NCI-H774 (cell line): ENCODE measurements around the gene CRIM1.

Experiments
- DNase-seq: peaks from one replicate; lab custom pipeline; 2025; lab: John Stamatoyannopoulos, UW

Gene CRIM1

GRCh38 chr2:36456227-36457175, 100.9 kb downstream of the CRIM1 start:
- DNase-seq: no peak

GRCh38 chr2:36458106-36458505, 102.5 kb downstream of the CRIM1 start:
- no peak for DNase-seq

GRCh38 chr2:36459725-36460137, 104.2 kb downstream of the CRIM1 start:
- DNase-seq: peak; percentile 6

- DNase-seq: no peak
These were observed 105.6 kb downstream of the CRIM1 start for GRCh38 chr2:36461039-36461681.

- no peak for DNase-seq
These were observed 106.8 kb downstream of the CRIM1 start for GRCh38 chr2:36462311-36462935.

- no peak for DNase-seq
These were observed 107.8 kb downstream of the CRIM1 start for GRCh38 chr2:36463365-36463764.

- DNase-seq: no peak
These were observed 108.6 kb downstream of the CRIM1 start for GRCh38 chr2:36464006-36464721.

- no peak for DNase-seq
These were observed 110.6 kb downstream of the CRIM1 start for GRCh38 chr2:36466135-36466534.

GRCh38 chr2:36468463-36469105, 113.0 kb downstream of the CRIM1 start:
- DNase-seq: no peak

GRCh38 chr2:36469106-36469477, 113.5 kb downstream of the CRIM1 start:
- DNase-seq: no peak

GRCh38 chr2:36469710-36470109, 114.1 kb downstream of the CRIM1 start:
- no peak for DNase-seq

- DNase-seq: no peak
These were observed 117.7 kb downstream of the CRIM1 start for GRCh38 chr2:36473230-36473629.

GRCh38 chr2:36476411-36476810, 120.8 kb downstream of the CRIM1 start:
- no peak for DNase-seq

GRCh38 chr2:36477315-36477714, 121.7 kb downstream of the CRIM1 start:
- no peak for DNase-seq

- DNase-seq: no peak
These were observed 122.2 kb downstream of the CRIM1 start for GRCh38 chr2:36477746-36478145.

- no peak for DNase-seq
These were observed 122.8 kb downstream of the CRIM1 start for GRCh38 chr2:36478332-36478738.

- no peak for DNase-seq
These were observed 123.4 kb downstream of the CRIM1 start for GRCh38 chr2:36478999-36479398.

GRCh38 chr2:36479406-36479805, 123.8 kb downstream of the CRIM1 start:
- no peak for DNase-seq

- no peak for DNase-seq
These were observed 124.5 kb downstream of the CRIM1 start for GRCh38 chr2:36480028-36480427.

- no peak for DNase-seq
These were observed 125.1 kb downstream of the CRIM1 start for GRCh38 chr2:36480636-36481035.

- no peak for DNase-seq
These were observed 126.1 kb downstream of the CRIM1 start for GRCh38 chr2:36481709-36482108.
